BJ (cell line): ENCODE results near the gene RGS1. TPM values are rescaled to one million over a fixed set of nuclear protein-coding genes. Genes with fewer than 3 reads are reported as not detected.
"Not testable (repeated sequence)": the region's sequence is repeated elsewhere in the genome, so short reads cannot be mapped to it uniquely, and the experiment has no call there.

ENCODE experiments used
- CTCF ChIA-PET: fragments of 350-600 bp; formaldehyde crosslinking; extraction: SDS; loops from one replicate; lab custom pipeline; 2021; ENCODE audit warnings: antibody characterized with exemption, inconsistent platforms; lab: Yijun Ruan, JAX
- POLR2A ChIA-PET: fragments of 300-600 bp; sonication (Branson Sonifier 250); formaldehyde crosslinking; extraction: SDS; loops from one replicate; lab custom pipeline; 2021; ENCODE audit warnings: antibody characterized with exemption; lab: Charles Lee
- DNase-seq: peaks from one replicate; pipeline ENCODE4 v3.0.0-alpha.2; 2011; ENCODE audit warnings: low read depth
- H3K27me3 ChIP-seq: 2 replicates; pipeline ENCODE4 v1.6.0; 2011; ENCODE audit warnings: low read length; ENCODE audit not compliant: control insufficient read depth, insufficient read depth
- H3K36me3 ChIP-seq: 2 replicates; pipeline ENCODE4 v1.5.1; 2011; ENCODE audit warnings: low read length; ENCODE audit not compliant: control insufficient read depth, insufficient read depth
- H3K4me3 ChIP-seq: 2 replicates; pipeline ENCODE4 v1.5.1; 2011; ENCODE audit warnings: low read depth, mild to moderate bottlenecking, control low read depth, low read length
- polyA plus RNA-seq: library from polyadenylated mRNA; depleted of rRNA; stranded (reverse); fragments of >200 nt; gene quantifications from 2 replicates; pipeline ENCODE4 v1.2.3, GENCODE V29; 2011
- TF ChIP-seq, protein P1 (sequence below): IDR thresholded peaks from 2 replicates; pipeline ENCODE4 v1.5.1; 2011; ENCODE audit warnings: low read depth, mild to moderate bottlenecking, control low read depth, inconsistent platforms, low read length, moderate library complexity; ENCODE audit not compliant: insufficient read depth

Gene RGS1
- polyA plus RNA-seq, 1 experiment: not detected

DNA sequence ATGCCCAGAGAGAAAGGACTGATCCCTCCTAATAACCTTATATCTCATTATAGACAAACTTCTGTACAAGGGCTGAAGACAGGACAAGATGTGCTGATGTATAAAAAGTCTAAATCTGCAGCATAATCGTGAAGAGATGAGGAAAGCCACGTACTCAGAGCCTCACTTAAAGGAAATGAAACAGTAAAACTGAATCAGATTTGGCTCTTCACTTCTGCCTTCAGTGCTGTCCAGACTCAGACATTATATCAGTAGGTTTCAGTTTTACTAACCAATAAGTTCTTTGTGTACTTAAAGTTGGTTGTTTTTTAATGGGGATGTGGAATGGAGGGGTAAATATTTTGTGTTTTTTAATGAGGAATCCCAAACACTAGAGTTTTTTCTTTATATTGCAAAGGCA lies 45.3 kb upstream of the RGS1 start:
- CTCF ChIA-PET: interaction anchor here (0.6 to 2.1 kb wide), 2 partner anchors 16 to 36 kb away, joined by 3 to 7 read pairs; no protein-coding TSS in a partner anchor

DNA sequence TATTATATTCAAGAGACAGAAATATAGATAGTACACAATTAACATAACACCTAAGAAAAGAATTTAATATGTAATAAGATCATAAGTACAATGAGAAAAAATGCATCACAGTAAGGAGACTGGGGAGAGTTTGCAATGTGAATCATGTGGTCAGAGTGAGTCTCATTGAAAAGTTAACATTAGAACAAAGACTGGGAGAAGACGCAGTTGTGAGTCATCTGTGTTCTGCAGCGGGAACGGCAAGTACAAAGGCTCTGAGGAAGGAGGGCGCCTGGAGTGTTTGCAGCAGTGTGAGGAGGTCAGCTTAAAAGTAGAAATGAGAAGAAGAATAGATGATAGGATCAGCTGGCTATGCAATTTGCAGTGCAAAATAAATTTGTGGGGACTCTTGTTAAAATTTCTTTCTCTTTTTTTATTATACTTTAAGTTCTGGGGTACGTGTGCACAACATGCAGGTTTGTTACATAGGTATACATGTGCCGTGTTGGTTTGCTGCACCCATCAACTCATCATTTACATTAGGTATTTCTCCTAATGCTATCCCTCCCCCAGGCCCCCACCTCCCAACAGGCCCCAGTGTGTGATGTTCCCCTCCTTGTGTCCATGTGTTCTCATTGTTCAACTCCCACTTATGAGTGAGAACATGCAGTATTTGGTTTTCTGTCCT lies 44.4 kb upstream of the RGS1 start:
- DNase-seq, H3K36me3 ChIP-seq, H3K4me3 ChIP-seq, POLR2A ChIA-PET, CTCF ChIA-PET, H3K27me3 ChIP-seq: not testable (repeated sequence)

More for the DNA sequence above, 45.3 kb upstream of the RGS1 start:
- TF ChIP-seq, protein P1, sequence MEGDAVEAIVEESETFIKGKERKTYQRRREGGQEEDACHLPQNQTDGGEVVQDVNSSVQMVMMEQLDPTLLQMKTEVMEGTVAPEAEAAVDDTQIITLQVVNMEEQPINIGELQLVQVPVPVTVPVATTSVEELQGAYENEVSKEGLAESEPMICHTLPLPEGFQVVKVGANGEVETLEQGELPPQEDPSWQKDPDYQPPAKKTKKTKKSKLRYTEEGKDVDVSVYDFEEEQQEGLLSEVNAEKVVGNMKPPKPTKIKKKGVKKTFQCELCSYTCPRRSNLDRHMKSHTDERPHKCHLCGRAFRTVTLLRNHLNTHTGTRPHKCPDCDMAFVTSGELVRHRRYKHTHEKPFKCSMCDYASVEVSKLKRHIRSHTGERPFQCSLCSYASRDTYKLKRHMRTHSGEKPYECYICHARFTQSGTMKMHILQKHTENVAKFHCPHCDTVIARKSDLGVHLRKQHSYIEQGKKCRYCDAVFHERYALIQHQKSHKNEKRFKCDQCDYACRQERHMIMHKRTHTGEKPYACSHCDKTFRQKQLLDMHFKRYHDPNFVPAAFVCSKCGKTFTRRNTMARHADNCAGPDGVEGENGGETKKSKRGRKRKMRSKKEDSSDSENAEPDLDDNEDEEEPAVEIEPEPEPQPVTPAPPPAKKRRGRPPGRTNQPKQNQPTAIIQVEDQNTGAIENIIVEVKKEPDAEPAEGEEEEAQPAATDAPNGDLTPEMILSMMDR: no peak
- no peak overlapping the region for H3K4me3 ChIP-seq
- H3K27me3 ChIP-seq: no peaks in the 10 kb centered on the region
- POLR2A ChIA-PET: no interaction called here
- DNase-seq: no peak
- H3K36me3 ChIP-seq: no peaks in the 10 kb centered on the region

DNA sequence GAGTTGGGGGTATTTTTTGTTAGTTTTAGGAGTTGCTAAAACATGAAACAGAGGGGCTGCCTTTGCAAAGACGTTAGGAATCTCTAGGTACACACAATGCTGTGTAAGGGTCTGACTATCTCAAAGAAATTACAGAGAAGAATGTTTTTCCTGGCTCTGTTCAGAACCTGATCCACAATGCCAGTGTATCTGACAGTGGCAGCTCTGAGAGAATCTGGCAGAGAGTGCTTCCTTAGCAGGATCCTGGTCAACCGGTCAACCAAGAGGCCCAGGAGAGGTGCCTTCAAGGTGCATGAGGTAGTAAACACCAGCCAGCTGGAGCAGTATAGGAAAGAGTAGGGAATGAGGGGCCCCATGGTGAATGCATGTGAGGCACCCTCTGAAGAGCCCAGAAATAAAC lies 40.9 kb upstream of the RGS1 start:
- H3K4me3 ChIP-seq: no peak overlapping the region
- ChIA-PET CTCF (no interaction called here), POLR2A (no interaction called here)
- H3K27me3 ChIP-seq: no peaks in the 10 kb centered on the region
- TF ChIP-seq, protein P1: no peak
- no peak for DNase-seq
- no peaks in the 10 kb centered on the region for H3K36me3 ChIP-seq

GRCh38 chr1:192535916-192536664 lies 39.5 kb upstream of the RGS1 start:
- CTCF ChIA-PET: no interaction called here
- no peak for DNase-seq
- H3K27me3 ChIP-seq: no peaks in the 10 kb centered on the region
- TF ChIP-seq, protein P1: no peak
- H3K4me3 ChIP-seq: no peak overlapping the region
- no peaks in the 10 kb centered on the region for H3K36me3 ChIP-seq
- POLR2A ChIA-PET: no interaction called here

DNA sequence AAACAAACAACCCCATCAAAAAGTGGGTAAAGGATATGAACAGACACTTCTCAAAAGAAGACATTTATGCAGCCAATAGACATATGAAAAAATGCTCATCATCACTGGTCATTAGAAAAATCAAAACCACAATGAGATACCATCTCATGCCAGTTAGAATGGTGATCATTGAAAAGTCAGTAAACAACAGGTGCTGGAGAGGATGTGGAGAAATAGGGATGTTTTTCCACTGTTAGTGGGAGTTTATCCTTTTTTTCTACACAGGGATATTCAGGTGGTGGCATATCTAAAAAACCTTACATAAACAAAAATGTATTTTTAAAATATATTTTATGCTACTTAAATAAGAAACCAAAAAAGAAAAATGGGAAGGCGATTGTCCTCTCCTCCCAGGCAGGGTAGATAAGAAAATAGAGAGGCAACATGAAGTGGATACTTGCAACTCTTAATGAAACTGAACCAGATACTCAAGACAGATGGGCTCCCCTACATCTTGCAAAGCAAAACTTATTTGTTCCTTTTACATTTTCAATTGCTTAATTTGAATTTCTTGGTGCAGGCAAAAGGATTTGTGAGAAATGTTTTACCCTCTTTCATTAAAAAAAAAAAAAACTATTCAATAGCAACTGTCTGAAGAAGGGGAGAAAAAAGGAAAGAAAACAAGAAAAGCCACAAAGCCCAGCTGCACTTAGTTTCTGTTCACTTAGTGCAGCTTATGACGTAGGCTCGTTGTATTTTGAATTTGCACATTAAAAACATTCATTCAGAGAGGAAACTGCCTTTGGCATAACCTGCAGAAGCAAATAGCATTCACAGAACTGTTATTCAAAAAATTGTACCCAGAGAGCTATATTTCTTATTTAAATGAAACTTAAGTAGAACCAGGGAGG lies 36.9 kb upstream of the RGS1 start:
- Histone ChIP-seq H3K27me3 (no peaks in the 10 kb centered on the region), H3K4me3 (no peak overlapping the region), H3K36me3 (no peaks in the 10 kb centered on the region)
- CTCF ChIA-PET: interaction anchor here (0.9 to 1.0 kb wide), 3 partner anchors 10 to 43 kb away, joined by 3 to 4 read pairs (median 3); no protein-coding TSS in a partner anchor
- DNase-seq: no peak
- TF ChIP-seq, protein P1: no peak
- POLR2A ChIA-PET: no interaction called here
